GM18951 (cell line): ENCODE results near the gene TOMM40L.

Source experiments
- POLR2A ChIP-seq: IDR thresholded peaks from 4 replicates; pipeline ENCODE4 v1.6.1; 2011; ENCODE audit warnings: mild to moderate bottlenecking; ENCODE audit not compliant: insufficient read length, insufficient read depth; ENCODE audit errors: extremely low read depth
- in situ Hi-C: fragments of 300-500 bp; cut with MboI; formaldehyde crosslinking; loops from one replicate; pipeline ENCODE4 v1.12.0; 2022; ENCODE audit warnings: low sequenced_read_pairs, mixed read lengths, inconsistent platforms; ENCODE audit not compliant: unreplicated experiment

The TOMM40L gene

DNA sequence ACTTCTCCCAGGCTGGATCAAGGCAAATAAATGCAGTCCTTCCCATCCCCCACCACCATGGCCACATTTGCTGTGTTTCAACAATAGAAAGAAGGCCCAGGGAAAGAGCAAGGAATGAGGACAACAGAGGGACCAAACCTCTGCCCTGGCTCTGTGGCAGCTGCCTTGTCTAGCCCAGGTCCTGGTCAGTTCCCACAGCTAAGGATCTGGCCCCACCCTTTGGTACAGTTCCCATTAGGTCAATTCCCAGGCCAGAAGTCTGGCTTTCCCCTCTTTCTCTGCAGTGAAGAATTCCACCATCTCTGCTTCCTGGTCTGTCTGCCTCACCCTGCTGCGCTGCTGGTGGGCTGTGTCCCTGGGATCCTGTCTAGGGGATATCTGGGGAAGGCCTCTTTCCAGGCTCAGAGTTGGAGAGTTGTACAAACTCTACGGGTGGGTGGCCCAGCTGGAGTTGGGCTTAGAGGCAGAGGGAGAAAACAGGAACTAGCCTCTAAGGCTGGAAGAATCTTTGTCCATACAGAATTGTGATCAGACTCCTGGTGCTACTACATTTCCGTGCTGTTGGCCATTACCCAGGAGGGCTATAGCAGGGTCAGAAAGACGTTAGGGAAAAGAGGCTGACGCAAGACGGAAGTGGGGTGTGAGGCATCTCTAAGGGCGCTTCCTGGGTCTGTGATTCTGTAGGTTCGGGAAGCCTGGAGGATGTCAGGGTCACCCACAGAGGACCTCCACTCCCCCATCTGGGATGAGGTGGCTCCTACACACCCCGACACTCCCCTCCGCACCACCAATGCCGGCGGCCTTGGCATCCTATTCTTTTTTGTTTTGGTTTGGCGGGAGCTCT lies 24.6 kb upstream of the TOMM40L start:
- no peak for TF ChIP-seq POLR2A
- in situ Hi-C loops, result no loop called here

DNA sequence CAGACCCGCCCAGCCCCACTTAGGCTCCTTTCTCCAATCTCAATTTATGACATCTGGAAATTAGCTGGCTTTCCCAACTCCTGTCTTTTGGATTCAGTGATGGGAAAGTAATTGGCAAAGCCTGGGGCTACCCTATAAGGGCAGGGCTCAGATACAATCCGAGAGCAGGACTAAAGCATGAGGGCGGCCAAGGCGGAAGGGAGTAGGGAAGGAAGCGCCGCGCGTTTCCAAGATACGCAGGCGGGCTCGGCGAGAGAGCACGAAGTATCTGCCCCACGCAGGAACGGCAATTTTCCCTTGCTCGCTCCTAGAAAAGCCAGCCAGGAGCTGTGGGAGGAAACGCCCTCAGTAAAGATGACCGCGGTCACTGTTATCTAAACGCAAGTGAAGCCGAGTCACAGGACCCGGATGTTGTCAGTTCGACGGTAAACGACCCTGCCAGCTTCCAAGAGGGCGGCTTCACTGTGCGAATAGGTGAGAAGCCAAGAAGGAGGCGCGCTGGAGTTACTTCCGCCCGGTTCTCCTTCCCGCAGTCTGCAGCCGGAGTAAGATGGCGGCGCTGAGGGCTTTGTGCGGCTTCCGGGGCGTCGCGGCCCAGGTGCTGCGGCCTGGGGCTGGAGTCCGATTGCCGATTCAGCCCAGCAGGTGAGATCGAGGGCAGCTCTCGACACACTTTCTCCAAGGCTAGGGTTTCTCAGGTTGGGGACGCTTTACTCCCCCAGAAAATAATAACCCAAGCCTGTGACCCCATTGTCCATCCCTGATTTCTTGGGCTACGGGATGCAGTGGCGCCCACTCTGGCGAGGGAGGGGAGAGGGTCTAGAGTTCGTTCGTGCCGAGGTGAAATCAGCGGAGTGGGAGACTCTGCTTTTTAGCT lies 23.8 kb upstream of the TOMM40L start, which contains the start of gene NDUFS2:
Gene NDUFS2 (plus strand): TSS at position 532 of the 877 bp plus-strand sequence. CDS start 19 bp downstream, at position 551.
- in situ Hi-C loops, result no loop called here
- peak; percentile 90 for TF ChIP-seq POLR2A

DNA sequence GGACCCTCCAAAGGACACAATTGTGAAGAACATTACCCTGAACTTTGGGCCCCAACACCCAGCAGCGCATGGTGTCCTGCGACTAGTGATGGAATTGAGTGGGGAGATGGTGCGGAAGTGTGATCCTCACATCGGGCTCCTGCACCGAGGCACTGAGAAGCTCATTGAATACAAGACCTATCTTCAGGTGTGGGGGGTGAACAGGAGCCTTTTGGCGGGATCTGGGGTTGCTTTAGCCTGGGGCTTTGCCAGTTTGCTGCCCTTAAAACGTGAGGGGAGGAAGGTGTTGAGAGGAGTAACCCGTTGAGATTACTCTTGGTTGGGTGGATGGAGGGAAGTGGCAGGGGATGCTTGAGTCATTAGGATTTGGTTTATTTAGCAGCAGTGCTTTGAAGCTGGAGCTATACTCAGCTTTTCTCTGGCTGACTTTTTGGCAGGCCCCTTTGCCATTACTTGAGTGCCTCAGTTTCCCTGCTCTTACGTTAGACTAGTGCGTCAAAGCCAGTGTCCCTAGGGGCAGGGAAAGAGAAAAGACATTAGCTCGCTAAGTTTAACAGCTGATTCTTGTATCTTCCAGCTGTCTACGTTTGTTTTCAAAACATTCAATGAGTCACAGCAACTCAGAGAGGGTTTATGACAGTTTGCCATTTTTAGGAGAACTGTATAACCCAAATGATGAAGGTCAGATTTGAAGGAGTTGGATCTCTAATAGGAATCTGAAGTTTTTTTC lies 19.3 kb upstream of the TOMM40L start:
- in situ Hi-C loops, result no loop called here
- TF ChIP-seq POLR2A, result no peak

DNA sequence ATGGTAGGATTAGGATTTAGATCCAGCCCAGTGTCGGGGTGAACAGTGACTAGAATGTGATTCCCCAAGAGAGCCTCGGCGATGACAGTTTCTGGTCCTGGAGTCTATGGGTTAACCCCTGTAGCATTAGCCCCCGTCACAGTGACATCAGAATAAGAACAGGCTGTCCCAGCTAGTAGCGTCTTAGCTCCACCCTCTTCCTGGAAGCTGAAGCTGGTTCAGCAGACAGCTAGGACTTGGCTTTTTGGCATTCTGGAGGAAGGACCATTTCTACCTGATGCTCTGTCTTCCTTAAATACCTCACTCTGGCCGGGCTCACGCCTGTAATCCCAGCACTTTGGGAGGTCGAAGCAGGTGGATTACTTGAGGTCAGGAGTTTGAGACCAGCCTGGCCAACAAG lies 18.7 kb upstream of the TOMM40L start:
- in situ Hi-C loops, result no loop called here
- no peak for TF ChIP-seq POLR2A

DNA sequence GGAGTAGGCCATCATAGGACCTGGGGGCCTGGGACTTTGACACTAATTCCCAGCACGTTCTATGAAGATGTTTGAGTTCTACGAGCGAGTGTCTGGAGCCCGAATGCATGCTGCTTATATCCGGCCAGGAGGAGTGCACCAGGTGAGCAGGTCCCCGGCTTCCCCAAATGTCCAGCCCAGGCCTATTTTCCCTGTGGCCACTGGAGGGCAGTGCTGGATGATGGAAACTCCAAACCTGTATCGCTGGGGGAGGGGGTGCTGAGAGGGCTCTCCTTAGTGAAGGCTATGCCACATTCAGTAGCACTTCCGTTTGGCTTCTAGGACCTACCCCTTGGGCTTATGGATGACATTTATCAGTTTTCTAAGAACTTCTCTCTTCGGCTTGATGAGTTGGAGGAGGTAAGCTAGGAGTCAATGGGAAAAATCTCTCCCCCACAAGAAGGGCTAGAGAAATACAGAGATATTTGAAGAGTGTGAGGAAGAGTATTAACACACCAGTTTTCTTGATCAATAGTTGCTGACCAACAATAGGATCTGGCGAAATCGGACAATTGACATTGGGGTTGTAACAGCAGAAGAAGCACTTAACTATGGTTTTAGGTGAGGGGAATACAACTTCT lies 16.0 kb upstream of the TOMM40L start:
- in situ Hi-C loops, result no loop called here
- no peak for TF ChIP-seq POLR2A

DNA sequence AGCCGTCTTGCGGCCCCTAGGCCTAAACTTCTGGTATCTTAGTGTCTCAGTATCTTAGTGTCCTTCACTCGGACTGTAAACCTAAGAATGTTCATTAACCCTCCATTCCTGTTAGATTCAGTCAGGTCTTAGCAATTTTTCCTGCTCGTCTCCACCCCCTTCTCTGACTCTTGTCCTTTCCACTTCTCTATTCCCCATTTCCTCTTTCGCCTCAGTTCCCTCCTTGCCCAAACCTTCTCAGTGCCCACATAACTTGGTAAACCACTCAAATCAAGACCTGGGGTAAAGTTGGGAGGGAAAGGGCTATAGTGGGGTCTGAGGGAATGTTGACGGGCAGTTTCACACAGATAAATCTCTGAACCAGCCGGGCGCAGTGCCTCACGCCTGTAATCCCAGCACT lies 11.5 kb upstream of the TOMM40L start:
- in situ Hi-C loops, result no loop called here

DNA sequence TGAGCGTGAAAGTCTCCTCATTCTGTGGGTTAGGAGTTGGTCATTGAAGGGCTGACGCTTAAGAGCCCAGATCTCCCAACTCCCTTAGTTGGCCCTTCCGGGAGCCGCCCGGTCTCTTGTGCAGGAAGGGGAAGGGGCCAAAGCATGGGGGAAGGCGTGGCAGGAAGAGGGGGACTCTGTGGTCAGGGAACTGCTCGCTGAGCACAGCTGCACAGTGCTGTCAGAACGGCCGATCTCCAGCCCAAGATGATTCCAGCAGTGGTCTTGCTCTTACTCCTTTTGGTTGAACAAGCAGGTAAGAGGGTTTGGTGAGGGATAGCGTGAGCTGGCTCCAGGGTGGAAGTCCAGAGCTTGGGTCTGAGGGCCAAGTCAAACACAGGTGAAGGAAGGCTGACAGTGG lies 10.8 kb upstream of the TOMM40L start, which contains the start of gene FCER1G:
Gene FCER1G (plus strand): TSS at position 220 of the 400 bp plus-strand sequence. CDS start 27 bp downstream, at position 247.
- no peak for TF ChIP-seq POLR2A
- in situ Hi-C loops, result no loop called here

More for the DNA sequence above, 11.5 kb upstream of the TOMM40L start:
- TF ChIP-seq POLR2A, result no peak

DNA sequence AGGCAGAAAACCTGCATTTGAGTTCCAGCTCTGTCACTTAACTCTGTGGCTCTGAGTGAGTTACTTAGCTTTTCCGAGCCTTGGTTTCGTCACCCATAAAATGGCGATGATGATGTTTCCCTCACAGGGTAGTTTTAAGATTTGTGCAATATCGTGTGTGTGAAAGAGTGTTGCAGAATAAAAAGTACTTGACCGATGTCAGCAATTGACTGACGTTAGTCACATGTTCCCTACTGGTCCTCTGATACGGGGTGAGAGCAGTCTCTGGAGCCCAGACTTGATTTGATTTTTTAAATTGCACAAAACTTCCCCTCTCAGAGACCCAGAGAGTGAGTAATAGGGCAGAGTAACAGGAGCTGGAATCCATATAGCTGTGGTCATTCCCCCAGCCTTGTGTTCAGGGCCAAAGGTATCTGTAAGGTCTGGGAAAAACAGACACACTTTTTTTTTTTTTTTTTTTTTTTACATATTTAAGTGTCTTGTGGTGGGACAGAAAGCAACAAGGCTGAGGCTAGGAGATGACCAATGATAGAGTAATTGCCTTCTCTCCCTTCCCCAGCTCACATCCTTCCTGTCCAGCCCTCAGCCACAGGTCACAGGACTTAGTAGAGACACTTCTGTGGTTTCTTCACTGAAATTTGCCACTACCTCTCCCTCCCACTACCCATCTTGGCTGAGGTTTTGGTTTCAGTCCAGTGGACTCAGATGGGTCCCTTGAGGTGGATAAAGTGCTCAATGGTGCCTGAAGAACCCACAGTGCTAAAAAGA lies 8.7 kb upstream of the TOMM40L start:
- no peak for TF ChIP-seq POLR2A
- in situ Hi-C loops, result no loop called here

DNA sequence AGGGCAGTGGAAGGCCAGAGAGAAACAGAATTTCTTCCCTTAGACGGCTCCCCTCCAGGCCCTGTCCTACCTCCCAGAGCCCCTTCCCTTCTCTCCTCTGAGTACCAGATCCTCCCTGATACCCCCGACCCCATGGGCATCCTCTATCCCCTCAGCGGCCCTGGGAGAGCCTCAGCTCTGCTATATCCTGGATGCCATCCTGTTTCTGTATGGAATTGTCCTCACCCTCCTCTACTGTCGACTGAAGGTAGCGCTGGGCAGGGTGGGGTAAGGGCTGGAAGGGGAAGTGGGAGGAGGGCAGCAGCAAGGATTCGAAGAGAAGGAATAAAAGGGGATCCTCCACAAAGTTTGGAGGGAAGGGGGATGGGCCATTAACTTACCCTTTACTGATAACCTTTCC lies 8.0 kb upstream of the TOMM40L start:
- in situ Hi-C loops, result no loop called here
- TF ChIP-seq POLR2A, result no peak

DNA sequence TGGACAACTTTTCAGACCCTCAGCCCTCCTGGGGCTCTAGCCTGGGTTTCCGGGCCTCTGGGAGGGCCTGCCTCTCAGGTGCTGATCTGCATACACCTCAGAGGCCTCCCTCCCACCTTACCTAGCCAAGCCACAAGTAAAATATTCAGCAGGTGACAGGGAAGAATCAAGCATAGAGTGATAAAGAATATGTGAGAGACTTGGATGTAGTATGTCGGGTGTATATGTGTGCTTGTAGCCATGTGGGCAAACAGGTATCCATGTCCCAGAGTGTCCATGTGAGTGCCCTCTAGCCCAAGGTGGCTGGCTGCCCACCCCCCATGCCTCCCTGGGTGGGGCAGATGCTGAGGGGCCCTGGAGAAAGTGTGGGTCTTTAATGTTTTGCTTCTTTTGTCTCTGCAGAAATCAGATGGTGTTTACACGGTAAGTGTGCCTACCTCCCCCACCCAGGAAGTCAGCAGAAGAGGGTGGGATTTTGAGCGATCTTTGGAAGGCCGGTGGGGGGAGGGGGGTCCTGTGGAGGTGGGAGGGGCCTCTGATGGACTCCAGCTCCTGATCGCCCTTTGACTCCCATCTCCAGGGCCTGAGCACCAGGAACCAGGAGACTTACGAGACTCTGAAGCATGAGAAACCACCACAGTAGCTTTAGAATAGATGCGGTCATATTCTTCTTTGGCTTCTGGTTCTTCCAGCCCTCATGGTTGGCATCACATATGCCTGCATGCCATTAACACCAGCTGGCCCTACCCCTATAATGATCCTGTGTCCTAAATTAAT lies 7.4 kb upstream of the TOMM40L start:
- in situ Hi-C loops, result no loop called here
- TF ChIP-seq POLR2A, result no peak
